Effector memory CD4-positive, alpha-beta T cell (primary cell): Measurements from ENCODE around the gene AOX1.
"Not testable (repeated sequence)": the region's sequence is repeated elsewhere in the genome, so short reads cannot be mapped to it uniquely, and the experiment has no call there.

Source experiments
- DNase-seq, 3 donors: peaks; one replicate each; pipeline ENCODE4 v3.0.0-alpha.2; 2020
- H3K27ac ChIP-seq: 2 replicates; pipeline ENCODE4 v1.7.0; 2013; ENCODE audit warnings: mild to moderate bottlenecking, low read length, moderate library complexity; ENCODE audit not compliant: insufficient read depth, poor library complexity, severe bottlenecking
- H3K27me3 ChIP-seq: replicated peaks from 2 replicates; pipeline ENCODE4 v1.7.0; 2013; ENCODE audit warnings: mild to moderate bottlenecking, low read length; ENCODE audit not compliant: insufficient read depth, control insufficient read depth, poor library complexity, severe bottlenecking
- H3K36me3 ChIP-seq: 2 replicates; pipeline ENCODE4 v1.7.0; 2013; ENCODE audit warnings: mild to moderate bottlenecking, low read length, moderate library complexity; ENCODE audit not compliant: control insufficient read depth, insufficient read depth
- H3K4me1 ChIP-seq: 2 replicates; pipeline ENCODE4 v1.7.0; 2013; ENCODE audit warnings: low read length, mild to moderate bottlenecking; ENCODE audit not compliant: control insufficient read depth, insufficient read depth, poor library complexity, severe bottlenecking
- H3K4me3 ChIP-seq: 2 replicates; pipeline ENCODE4 v1.7.0; 2013; ENCODE audit warnings: low read length, low read depth, mild to moderate bottlenecking; ENCODE audit not compliant: insufficient read depth, poor library complexity, severe bottlenecking
- H3K9me3 ChIP-seq: 2 replicates; pipeline ENCODE4 v1.7.0; 2013; ENCODE audit warnings: mild to moderate bottlenecking, low read length, moderate library complexity; ENCODE audit not compliant: control insufficient read depth

The AOX1 gene

GRCh38 chr2:200677171-200677570, 91.4 kb downstream of the AOX1 start:
- no peak overlapping the region for H3K4me3 ChIP-seq
- no peak for DNase-seq
- no peaks in the 10 kb centered on the region for H3K4me1 ChIP-seq
- H3K27ac ChIP-seq: no peak overlapping the region
- no peaks in the 10 kb centered on the region for H3K36me3 ChIP-seq
- H3K9me3 ChIP-seq: no peaks in the 10 kb centered on the region
- no peaks in the 10 kb centered on the region for H3K27me3 ChIP-seq

GRCh38 chr2:200677721-200678532, 92.1 kb downstream of the AOX1 start:
- Histone ChIP-seq H3K27ac (no peak overlapping the region), H3K4me1 (no peaks in the 10 kb centered on the region), H3K27me3 (no peaks in the 10 kb centered on the region), H3K9me3 (no peaks in the 10 kb centered on the region), H3K36me3 (no peaks in the 10 kb centered on the region), H3K4me3 (no peak overlapping the region)
- no peak for DNase-seq

- no peaks in the 10 kb centered on the region for H3K9me3 ChIP-seq
- H3K36me3 ChIP-seq: no peaks in the 10 kb centered on the region
- DNase-seq: no peak
- H3K4me3 ChIP-seq: no peak overlapping the region
- no peak overlapping the region for H3K27ac ChIP-seq
- no peaks in the 10 kb centered on the region for H3K4me1 ChIP-seq
- H3K27me3 ChIP-seq: no peaks in the 10 kb centered on the region
Measured at GRCh38 chr2:200679127-200679526, 93.3 kb downstream of the AOX1 start.

GRCh38 chr2:200679535-200679934, 93.7 kb downstream of the AOX1 start:
- H3K9me3 ChIP-seq: no peaks in the 10 kb centered on the region
- no peak overlapping the region for H3K27ac ChIP-seq
- H3K36me3 ChIP-seq: no peaks in the 10 kb centered on the region
- no peak for DNase-seq
- no peaks in the 10 kb centered on the region for H3K4me1 ChIP-seq
- H3K4me3 ChIP-seq: no peak overlapping the region
- H3K27me3 ChIP-seq: no peaks in the 10 kb centered on the region

GRCh38 chr2:200681697-200682096, 95.9 kb downstream of the AOX1 start:
- no peak overlapping the region for H3K27ac ChIP-seq
- no peaks in the 10 kb centered on the region for H3K27me3 ChIP-seq
- no peak for DNase-seq
- no peaks in the 10 kb centered on the region for H3K4me1 ChIP-seq
- H3K4me3 ChIP-seq: no peak overlapping the region
- no peaks in the 10 kb centered on the region for H3K36me3 ChIP-seq
- no peaks in the 10 kb centered on the region for H3K9me3 ChIP-seq

GRCh38 chr2:200682407-200682806, 96.6 kb downstream of the AOX1 start:
- H3K27ac ChIP-seq, H3K4me1 ChIP-seq, H3K27me3 ChIP-seq, DNase-seq, H3K36me3 ChIP-seq, H3K9me3 ChIP-seq, H3K4me3 ChIP-seq: not testable (repeated sequence)

- no peaks in the 10 kb centered on the region for H3K36me3 ChIP-seq
- no peaks in the 10 kb centered on the region for H3K4me1 ChIP-seq
- H3K27ac ChIP-seq: no peak overlapping the region
- no peaks in the 10 kb centered on the region for H3K27me3 ChIP-seq
- no peaks in the 10 kb centered on the region for H3K9me3 ChIP-seq
- DNase-seq: no peak
- no peak overlapping the region for H3K4me3 ChIP-seq
Measured at GRCh38 chr2:200687922-200688920, 102.4 kb downstream of the AOX1 start.

- no peak overlapping the region for H3K27ac ChIP-seq
- H3K9me3 ChIP-seq: no peaks in the 10 kb centered on the region
- no peaks in the 10 kb centered on the region for H3K36me3 ChIP-seq
- no peaks in the 10 kb centered on the region for H3K4me1 ChIP-seq
- no peak overlapping the region for H3K4me3 ChIP-seq
- DNase-seq: no peak
- H3K27me3 ChIP-seq: no peaks in the 10 kb centered on the region
Measured at GRCh38 chr2:200689115-200689514, 103.3 kb downstream of the AOX1 start.

- no peaks in the 10 kb centered on the region for H3K27me3 ChIP-seq
- H3K4me1 ChIP-seq: no peaks in the 10 kb centered on the region
- no peak overlapping the region for H3K4me3 ChIP-seq
- no peak overlapping the region for H3K27ac ChIP-seq
- no peaks in the 10 kb centered on the region for H3K9me3 ChIP-seq
- no peaks in the 10 kb centered on the region for H3K36me3 ChIP-seq
- no peak for DNase-seq
Measured at GRCh38 chr2:200693836-200694470, 108.1 kb downstream of the AOX1 start.
